Measurements from ENCODE around the gene FXYD3. TPM values are rescaled to one million over a fixed set of nuclear protein-coding genes. Genes with fewer than 3 reads are reported as not detected.

FXYD3 gene
- total RNA-seq, 1 experiment from 2014 or later = 17.4 TPM

- TF ChIP-seq ZNF274 (IDR thresholded peaks at IDR 0.05; ENCODE audit: low read depth, low read length) (no peak), CEBPB (IDR thresholded peaks at IDR 0.05; ENCODE audit: low read depth) (no peak), FOSL1 (IDR thresholded peaks at IDR 0.05; ENCODE audit: low read depth) (no peak), MAX (IDR thresholded peaks at IDR 0.05) (no peak), CTCF (IDR thresholded peaks at IDR 0.05 in 2 of 3, conservative IDR thresholded peaks at IDR 0.05 in 1 of 3; ENCODE audit: borderline replicate concordance in 1 of 3, insufficient read depth in 1 of 3, low read depth in 2 of 3, low read length in 2 of 3) (no peak), POLR2A (IDR thresholded peaks at IDR 0.05; ENCODE audit: borderline replicate concordance, extremely low read depth, insufficient read depth, insufficient read length) (no peak)
Measured at GRCh38 chr19:35074426-35075201, 41.0 kb upstream of the FXYD3 start (continued).

GRCh38 chr19:35075202-35076025, 40.2 kb upstream of the FXYD3 start:
- intact Hi-C loops (cut with micrococcal nuclease) = no loop called here
- Histone ChIP-seq H3K9me3 (ENCODE audit: control insufficient read depth in 1 of 2, insufficient read depth in 1 of 2, low read depth in 1 of 2, low read length in 2 of 2) (peaks cover 0 to 4% of the 10 kb centered on the region in 2 experiments; a peak in 1 of 4 replicates), H3K4me2 (ENCODE audit: low read length) (no peak overlapping the region), H3K36me3 (ENCODE audit: control insufficient read depth in 1 of 2, insufficient read depth in 2 of 2, low read length in 2 of 2) (no peaks in the 10 kb centered on the region), H2AFZ (ENCODE audit: low read depth, low read length, poor library complexity, severe bottlenecking) (no peak overlapping the region), H3K27me3 (ENCODE audit: insufficient read depth, low read length) (no peaks in the 10 kb centered on the region), H3K9ac (ENCODE audit: low read length) (no peak overlapping the region), H3K79me2 (ENCODE audit: insufficient read depth, low read length) (no peaks in the 10 kb centered on the region), H3K4me1 (ENCODE audit: control insufficient read depth in 1 of 2, insufficient read depth in 2 of 2, low read length in 2 of 2) (no peaks in the 10 kb centered on the region), H3K9me2 (ENCODE audit: insufficient read depth) (no peaks in the 10 kb centered on the region), H3K27ac (ENCODE audit: low read depth, low read length) (no peak overlapping the region), H4K20me1 (ENCODE audit: insufficient read depth) (no peaks in the 10 kb centered on the region), H3K4me3 (replicated peaks in 1 of 2; ENCODE audit: low read depth in 1 of 2, low read length in 2 of 2) (no peak overlapping the region)
- RAD21 ChIA-PET (ENCODE audit: low non-redundant PET in 1 of 2, low total read pairs in 2 of 2, uncharacterized antibody in 2 of 2, unreplicated experiment in 2 of 2) = no interaction called here
- POLR2A ChIA-PET = no interaction called here
- BruUV-seq (replicated peaks) = no TSS peak
- TF ChIP-seq ZNF274 (IDR thresholded peaks at IDR 0.05; ENCODE audit: low read depth, low read length) = no peak
- TF ChIP-seq CBX3 (IDR thresholded peaks at IDR 0.05; ENCODE audit: low read depth) = no peak
- CTCF ChIA-PET = no interaction called here
- DNase-seq (ENCODE audit: low read depth, low spot score) (no peak), ATAC-seq (no peak)

Measured in HCT116 (cell line).